GM21360 (cell line): Measurements from ENCODE around the gene C5orf58.
A peak's percentile ranks its signal among the peaks of the same experiment; 100 is the strongest.

Experiments used
- ATAC-seq: cut with Tn5 transposase; IDR thresholded peaks from one replicate; pipeline ENCODE4 v1.9.1; 2021; ENCODE audit warnings: mild to moderate bottlenecking, moderate library complexity; ENCODE audit not compliant: unreplicated experiment

C5orf58 gene

DNA sequence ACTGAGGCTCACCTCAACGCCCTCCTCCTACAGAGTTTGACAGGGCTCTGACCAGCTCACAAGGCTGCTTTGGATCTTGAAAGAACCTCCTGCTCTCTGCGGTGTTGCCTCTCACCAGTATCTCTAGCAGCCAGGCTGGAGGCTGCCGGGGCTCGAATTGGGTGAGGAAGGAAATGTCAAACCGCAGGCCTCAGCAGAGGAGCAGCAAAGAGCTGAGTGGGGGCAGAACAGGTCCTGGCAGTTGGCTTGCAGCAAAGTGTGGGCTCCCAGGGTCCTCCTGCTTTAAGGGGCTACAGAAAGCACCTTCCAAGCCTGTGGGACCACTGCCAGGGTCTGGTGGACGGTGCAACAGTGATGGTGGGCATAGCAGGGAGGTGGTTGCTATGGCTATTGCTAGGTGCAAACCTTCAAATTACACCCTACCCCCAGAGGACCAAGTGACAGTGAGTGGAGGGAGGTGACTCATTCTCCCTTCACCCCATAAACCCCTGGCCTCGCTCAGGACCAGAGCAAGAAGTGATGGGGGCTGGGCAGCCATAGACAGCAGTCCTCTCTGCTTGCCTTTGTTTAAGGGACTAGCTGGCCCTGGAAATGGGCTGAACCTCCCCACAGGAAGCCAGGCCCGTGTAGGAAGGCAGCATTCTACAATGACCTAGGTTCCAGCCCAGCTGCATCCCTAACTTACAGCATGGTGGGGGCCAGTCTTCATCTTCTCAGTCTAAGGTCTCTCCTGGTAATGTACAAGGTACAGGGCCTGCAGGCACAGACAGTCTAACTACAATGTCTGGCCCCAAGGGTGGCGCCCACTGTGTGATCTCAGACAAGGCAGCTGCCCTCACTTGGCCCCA is 46.0 kb downstream of the C5orf58 start:
- peak; percentile 86 for ATAC-seq

DNA sequence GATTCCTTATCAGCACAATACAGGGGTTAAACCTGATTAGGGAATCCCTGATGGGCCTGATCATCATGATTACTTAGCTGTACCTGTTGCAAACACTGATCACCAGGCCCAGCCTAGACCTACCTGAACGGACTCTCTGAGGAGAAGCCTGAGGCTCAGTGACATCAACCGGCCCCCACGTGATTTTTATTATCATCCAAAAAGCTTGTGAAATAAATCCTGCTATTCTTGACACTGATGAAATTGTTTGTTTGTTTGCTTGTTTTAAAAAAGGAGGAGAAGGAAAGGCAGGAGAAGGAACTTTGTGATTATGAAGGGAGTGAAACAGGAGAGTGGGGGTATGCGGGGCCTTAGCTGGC is 46.7 kb downstream of the C5orf58 start:
- ATAC-seq: no peak

DNA sequence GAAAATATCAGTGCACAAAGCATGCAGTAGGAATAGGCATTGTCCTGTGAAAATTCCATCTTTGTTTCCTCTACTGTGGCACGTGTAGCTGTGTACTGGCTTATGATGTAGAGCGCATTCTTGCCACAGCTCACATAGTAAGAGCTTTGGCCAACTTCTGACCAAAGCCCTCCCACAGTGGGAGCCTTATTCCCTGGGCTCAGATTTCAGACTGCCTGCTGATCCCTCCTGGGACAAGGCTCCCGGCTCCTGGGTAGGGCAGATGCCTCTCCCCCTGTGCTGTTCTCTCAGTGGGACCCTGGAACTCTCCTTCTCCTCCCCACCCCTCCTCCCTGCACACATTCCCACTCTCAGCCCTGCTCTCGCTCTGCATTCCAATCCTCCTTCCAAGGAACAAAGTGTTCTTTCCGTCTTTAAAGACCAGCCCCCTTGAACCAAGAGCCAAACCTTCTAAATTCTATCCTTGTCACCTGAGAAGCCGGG is 47.3 kb downstream of the C5orf58 start:
- no peak for ATAC-seq

DNA sequence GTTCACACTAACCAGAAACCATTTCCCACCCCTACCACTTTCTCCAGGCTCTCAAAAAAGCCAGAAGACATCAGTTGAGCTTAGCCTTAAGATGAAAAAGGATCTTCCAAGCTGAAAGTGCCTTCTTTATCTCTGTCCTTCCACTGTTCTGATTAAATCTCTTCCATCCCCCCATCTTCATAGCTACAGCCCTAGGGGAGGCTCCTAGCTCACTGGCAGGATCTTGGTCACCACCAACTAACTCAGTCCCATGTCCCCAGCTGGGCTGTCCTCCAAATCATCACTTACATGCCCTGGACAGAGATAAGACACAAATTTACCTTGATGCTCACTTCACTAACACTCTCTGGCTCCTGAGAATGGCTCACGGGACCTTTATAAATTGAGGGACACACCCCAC is 50.5 kb downstream of the C5orf58 start:
- ATAC-seq: no peak

DNA sequence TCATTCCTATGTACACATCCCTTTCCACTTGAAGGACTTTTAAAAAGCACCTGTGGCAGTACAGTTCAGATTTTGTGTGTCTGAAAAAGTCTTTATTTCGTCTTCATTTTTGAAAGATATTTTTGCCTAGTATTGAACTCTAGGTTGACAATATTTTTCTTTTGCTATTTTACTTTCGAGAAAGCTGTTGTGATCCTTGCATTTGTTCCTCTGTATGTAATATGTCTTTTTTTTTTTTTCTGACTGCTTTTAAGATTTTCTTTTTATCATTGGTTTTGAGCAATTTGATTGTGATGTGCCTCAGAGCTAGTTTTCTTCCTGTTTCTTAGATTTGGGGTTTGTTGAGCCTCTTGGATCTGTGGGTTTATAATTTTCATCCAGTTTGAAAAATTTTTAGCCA is 51.4 kb downstream of the C5orf58 start:
- no peak for ATAC-seq

DNA sequence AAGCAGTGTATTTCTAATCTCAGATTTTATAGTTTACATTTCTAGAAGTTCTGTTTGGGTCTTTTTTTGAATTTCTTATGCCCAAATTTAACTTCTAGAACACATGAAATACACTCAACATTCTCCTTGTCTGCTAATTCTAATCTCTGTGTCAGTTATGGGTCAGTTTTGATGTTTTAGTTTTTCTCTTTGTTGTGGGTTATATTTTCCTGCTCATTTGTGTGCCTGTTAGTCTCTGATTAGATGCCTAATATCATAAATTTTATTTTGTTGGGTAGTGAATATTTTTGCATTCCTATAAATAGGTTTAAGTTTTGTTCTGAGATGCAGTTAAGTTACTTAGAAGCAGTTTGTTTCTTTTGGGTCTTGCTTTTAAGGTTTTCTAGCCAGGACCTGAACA is 52.4 kb downstream of the C5orf58 start:
- ATAC-seq: no peak

DNA sequence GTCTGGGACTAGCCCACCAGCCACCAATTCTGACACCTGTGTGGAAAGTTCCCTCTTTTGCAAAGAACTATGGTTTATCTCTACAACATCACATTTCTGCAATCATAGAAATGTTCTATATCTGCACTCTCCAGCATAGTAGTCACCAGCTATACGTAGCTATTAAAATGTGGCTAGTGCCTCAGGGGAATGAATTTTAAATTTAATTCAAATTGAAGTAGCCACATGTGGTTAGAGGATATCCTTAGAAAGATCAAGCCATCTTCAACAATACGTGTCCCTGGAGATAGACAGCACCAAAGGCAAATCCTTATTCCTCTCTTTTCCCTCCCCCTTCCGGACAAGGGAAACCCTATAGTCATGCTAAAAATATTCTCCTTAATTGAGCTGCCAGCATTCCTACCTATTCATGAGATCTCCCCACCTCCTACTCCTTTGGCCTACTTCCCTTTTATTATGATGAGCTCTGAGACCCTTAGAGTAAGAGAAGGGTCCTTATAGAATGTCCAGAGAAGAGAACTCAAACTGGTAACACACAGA is 53.7 kb downstream of the C5orf58 start:
- ATAC-seq: no peak

DNA sequence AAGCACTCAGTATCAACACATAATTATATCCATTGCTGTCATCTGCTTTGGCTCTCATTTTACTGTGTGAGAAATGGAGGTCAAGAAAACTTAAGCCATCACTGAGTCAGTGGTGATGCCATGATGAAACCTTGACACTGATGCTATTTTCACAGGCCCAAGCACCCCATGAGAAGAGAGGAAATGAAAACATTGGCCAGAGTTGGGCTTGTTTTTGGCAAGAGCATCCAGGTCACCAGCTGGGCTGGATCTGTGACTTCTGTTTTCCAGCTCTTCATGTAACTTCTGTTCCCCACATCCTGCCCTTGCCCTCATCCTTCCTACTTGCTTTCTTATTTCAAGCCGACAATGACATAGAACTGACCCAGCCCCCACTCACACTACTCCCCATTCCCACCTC is 54.7 kb downstream of the C5orf58 start:
- ATAC-seq: no peak

DNA sequence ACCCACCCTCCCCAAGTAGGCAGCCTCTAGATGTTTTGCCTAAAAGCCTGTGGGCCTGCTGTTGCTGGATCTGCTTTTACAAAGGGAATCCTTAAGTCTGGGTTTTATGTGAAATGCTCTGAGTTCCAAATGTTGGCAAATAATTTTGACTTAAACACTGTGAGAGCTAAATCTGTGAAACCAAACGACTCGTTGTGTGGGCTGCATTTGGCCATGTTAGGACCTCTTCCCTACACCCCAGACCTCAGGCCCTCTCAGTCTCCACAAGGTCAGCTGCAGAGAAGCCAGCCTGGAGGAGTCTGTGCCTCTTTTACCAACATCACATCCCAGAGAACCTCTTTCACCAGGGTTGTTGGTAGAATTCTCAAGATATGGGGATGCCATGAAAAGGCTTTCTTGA is 55.4 kb downstream of the C5orf58 start:
- no peak for ATAC-seq

DNA sequence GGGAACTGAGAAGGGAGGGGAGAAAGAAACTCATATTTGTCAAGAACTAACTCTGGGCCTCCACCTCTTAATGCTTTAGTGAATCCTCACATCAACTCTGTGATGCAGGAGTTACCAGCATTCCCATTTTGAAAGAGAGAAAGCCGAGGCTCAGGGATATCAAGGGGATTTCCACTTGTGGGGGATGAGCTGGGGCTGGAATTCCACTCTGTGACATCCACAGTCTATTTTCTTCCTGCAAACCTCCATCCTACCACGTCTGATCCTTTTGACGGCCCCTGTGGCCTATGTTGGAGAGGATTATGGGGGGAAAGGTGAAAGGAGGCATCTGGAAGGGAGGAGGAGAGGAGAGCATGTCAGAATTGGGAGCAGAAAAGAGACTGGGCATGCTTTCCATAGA is 55.8 kb downstream of the C5orf58 start:
- no peak for ATAC-seq

DNA sequence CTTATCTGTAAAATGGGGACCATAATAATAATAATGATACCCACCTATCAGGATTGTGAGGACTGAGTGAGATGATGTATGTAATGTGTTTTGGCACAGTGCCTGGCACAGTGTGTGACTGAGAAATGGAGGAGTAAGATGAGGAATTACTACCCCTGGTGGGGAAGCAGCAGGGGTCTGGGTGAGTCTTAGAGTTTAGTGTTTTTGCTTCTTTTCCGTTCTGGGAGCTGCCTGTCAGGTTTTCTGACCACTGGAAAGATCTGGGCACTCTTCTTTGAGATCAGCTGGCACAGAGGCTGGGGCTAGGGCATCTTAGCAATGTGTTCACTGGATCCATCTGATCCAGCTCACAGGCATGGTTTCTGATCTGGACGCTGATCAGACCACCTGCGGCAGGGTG is 56.3 kb downstream of the C5orf58 start:
- ATAC-seq: no peak

DNA sequence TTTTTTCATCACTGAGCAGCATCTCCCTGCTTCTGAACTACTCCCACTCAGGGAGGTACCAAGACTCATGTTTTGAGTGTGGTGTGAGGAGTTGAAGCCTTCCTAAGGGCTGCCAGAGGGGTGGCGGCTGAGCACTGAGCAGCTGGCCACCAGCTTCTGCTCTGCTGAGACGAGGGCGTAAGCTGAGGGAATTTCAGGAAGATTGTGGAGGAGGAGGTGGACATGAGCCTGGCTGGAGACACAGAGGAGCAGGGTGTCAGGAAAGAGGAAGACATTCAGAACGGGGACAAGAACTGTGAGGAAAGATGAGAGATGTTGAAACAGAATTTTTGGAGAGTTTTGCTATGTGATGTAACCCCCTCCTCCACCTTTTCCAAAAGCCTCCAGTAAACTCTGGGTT is 57.0 kb downstream of the C5orf58 start:
- ATAC-seq: no peak

DNA sequence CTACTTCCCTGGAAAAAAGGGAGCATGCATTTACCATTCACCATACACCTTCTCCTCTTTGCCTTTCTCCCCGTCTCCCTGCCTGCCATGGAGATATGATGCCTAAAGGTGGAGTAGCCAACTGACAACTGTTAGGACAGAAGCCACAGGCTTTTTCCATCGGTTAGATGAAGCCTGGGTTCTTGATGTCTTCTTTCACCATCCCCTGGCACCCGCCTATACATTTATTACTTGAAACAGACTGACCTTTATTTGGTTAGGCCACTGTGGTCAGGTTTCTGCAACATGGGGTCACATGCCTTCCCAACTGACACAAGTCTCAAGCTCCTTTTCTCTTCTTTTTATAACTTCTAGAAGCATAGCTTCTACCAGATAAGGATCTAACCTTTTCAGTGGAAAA is 57.7 kb downstream of the C5orf58 start:
- ATAC-seq: no peak

DNA sequence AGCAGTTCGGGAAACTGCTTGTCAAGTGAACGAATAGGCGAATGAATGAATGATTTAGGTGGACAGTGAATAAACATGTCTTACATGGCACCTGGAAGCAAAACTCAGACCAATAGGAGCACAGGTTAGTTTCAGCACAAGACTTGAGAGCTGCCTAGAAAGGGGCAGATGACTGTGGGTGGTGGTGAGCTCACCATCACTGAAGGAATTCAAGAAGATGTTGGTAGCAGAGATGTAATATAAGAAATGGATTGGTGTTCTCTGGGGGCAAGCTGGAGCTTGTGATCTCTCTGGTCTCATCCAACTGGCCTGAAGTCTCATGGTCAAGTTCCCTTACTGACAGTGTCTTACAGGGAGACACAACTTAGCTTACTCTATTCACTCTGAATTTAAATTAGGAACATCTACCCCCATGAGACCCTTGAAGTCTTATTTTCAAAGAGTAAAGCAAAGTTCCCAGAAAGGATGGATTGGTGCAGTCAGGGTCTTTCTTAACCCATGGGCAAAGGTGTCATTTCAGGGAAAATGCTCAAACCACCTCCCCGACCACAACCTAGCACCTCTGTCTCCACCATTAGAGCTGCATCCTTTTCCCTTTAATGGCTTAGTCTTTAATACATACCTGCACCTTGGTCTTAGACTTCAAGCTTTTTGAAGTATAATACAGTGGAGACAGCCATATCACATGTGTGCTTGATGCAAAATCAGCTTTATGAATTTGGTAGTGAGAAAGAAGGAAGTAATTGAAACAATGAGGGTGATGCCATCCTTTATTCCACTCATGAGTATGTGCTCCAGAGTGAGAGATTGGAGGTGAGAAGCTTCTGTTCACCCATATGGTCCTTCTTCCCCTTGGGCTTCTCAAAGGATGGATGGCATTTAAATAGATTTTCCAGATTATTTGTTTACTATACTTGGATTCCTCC is 59.7 kb downstream of the C5orf58 start:
- no peak for ATAC-seq

DNA sequence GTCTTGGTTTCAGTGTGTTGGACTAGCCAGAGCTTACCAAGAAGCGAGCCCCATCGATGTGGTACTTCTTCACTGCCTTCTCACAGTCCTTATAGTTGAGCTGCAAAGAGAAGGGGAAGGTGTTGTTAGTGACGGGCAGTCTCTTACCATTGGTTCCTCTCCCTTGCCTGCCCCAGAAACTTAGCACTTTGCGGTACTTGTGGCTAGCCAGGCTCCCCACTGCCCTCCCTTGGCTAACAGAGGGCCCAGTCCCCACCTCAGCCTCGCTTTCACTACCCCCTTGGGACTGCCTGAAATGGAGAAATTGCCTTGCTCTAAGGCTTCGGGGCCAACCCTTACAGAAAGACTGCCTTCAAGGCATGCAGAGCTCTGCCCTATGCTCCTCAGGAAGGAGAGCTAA is 60.5 kb downstream of the C5orf58 start:
- peak; percentile 46 for ATAC-seq

DNA sequence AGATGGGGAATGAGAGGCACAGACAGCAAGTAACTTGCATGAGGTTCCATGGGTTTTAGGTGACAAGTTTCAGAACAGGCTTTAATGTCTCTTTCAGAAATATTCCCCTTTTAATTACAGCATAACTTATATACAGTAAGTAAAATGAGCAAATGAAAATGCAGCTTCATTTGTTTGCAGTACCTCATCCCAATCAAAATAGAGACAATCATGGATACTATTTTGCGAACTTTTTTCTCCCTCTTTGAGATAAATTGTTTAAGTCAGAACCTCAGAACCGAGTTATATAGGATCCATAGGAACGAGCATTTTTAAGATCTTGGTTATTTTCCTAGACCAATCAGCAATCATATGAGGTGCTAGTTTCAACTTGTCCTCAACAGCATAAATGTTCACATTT is 61.3 kb downstream of the C5orf58 start:
- ATAC-seq: no peak

DNA sequence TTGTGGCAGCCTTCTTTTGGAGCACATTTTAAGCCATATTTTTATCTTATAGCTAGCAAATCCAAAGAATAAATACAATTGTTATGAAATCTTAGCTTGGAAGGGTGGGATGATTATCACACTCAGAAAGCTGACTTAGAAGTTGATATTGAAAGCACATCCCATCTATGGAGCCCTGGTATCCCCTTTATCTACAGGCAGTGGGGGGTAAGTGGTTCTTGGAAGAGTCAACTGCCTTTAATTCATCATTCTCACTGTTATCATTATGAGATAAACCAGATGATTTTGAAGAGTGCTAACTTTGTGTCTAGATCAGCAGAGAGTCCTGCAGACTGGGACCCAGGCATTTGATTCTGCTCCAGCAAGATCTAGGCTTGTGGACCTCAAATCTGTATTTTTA is 61.8 kb downstream of the C5orf58 start:
- ATAC-seq: no peak
